Endothelial cell of umbilical vein (primary cell): ENCODE data around the gene SORL1.

Source experiments
- CTCF ChIP-seq, 2 donors: IDR thresholded peaks; 1 replicate in 1 of 2; 2 replicates in 1 of 2; pipeline ENCODE4 v1.5.1; 2011; ENCODE audit warnings: low read length in 2 of 2, mild to moderate bottlenecking in 2 of 2, moderate library complexity in 2 of 2, control low read depth in 1 of 2, inconsistent platforms in 1 of 2, low read depth in 1 of 2; ENCODE audit not compliant: insufficient read depth in 1 of 2; ENCODE audit errors: extremely low read depth in 1 of 2
- EZH2 ChIP-seq: IDR thresholded peaks from 2 replicates; pipeline ENCODE4 v1.6.1; 2012; ENCODE audit warnings: borderline replicate concordance, low read depth, mild to moderate bottlenecking, moderate library complexity, low read length, inconsistent platforms; ENCODE audit not compliant: severe bottlenecking
- FOS ChIP-seq: IDR thresholded peaks from 2 replicates; pipeline ENCODE4 v1.6.1; 2011; ENCODE audit warnings: mild to moderate bottlenecking, low read length, moderate library complexity, borderline replicate concordance; ENCODE audit not compliant: insufficient read depth
- JUN ChIP-seq: IDR thresholded peaks from 2 replicates; pipeline ENCODE4 v1.6.1; 2011; ENCODE audit warnings: borderline replicate concordance, low read depth; ENCODE audit not compliant: insufficient read length, insufficient read depth
- MAX ChIP-seq: IDR thresholded peaks from 2 replicates; pipeline ENCODE4 v1.6.1; 2011; ENCODE audit not compliant: insufficient read depth, insufficient read length
- MYC ChIP-seq: IDR thresholded peaks from one replicate; pipeline ENCODE4 v1.6.1; 2011; ENCODE audit warnings: mild to moderate bottlenecking, low read depth, low read length
- POLR2A ChIP-seq: IDR thresholded peaks from 2 replicates; pipeline ENCODE4 v1.6.1; 2012; ENCODE audit warnings: low read depth, mild to moderate bottlenecking, control low read depth, low read length
- POLR2AphosphoS5 ChIP-seq: IDR thresholded peaks from 2 replicates; pipeline ENCODE4 v1.6.1; 2012; ENCODE audit warnings: low read depth, mild to moderate bottlenecking, control low read depth, low read length, moderate library complexity; ENCODE audit not compliant: insufficient read depth

GRCh38 chr11:121503051-121503450, 50.9 kb downstream of the SORL1 start:
- TF ChIP-seq POLR2AphosphoS5, result no peak
- TF ChIP-seq MYC, result no peak
- TF ChIP-seq MAX, result no peak
- no peak for TF ChIP-seq POLR2A
- TF ChIP-seq CTCF (IDR thresholded peaks at IDR 0.05; ENCODE audit: extremely low read depth in 1 of 2, insufficient read depth in 1 of 2, low read depth in 1 of 2, low read length in 2 of 2), result no peak
- TF ChIP-seq JUN, result no peak
- TF ChIP-seq EZH2, result no peak
- no peak for TF ChIP-seq FOS
